HEK293 (cell line): Measurements from ENCODE around the gene DAAM2.

Experiments
- CTCF ChIA-PET: fragments of 350-600 bp; formaldehyde crosslinking; extraction: SDS; loops from one replicate; lab custom pipeline; 2021; ENCODE audit warnings: antibody characterized with exemption; lab: Yijun Ruan, JAX
- POLR2A ChIA-PET: fragments of 300-600 bp; formaldehyde crosslinking; extraction: SDS; loops from one replicate; lab custom pipeline; 2020; ENCODE audit warnings: antibody characterized with exemption, inconsistent platforms; lab: Yijun Ruan, JAX
- H3K27ac ChIP-seq: fragments of 200-500 bp; sonication (Bioruptor generic); 2 replicates; pipeline ENCODE4 v1.5.1; 2014; ENCODE audit warnings: low read depth, low read length, control low read depth, inconsistent platforms; ENCODE audit errors: extremely low read depth
- H3K36me3 ChIP-seq, 2 experiments: fragments of 200-500 bp in 1 of 2; sonication (Bioruptor generic) in 1 of 2; 1 replicate in 1 of 2; 2 replicates in 1 of 2; pipeline ENCODE4 v1.5.1; 2014 to 2017; ENCODE audit warnings: inconsistent platforms in 2 of 2, low read length in 2 of 2; ENCODE audit not compliant: control insufficient read depth in 2 of 2, insufficient read depth in 1 of 2
- H3K4me1 ChIP-seq: fragments of 200-500 bp; sonication (Bioruptor generic); 2 replicates; pipeline ENCODE4 v1.5.1; 2014; ENCODE audit warnings: mild to moderate bottlenecking, low read length, inconsistent platforms; ENCODE audit not compliant: control insufficient read depth, insufficient read depth
- H3K4me3 ChIP-seq: 2 replicates; pipeline ENCODE4 v1.5.1; 2011; ENCODE audit warnings: low read depth, mild to moderate bottlenecking, control low read depth, low read length, moderate library complexity
- H3K9me3 ChIP-seq: fragments of 200-500 bp; sonication (Bioruptor generic); 2 replicates; pipeline ENCODE4 v1.5.1; 2014; ENCODE audit warnings: low read depth, low read length, inconsistent platforms; ENCODE audit not compliant: control insufficient read depth, insufficient read depth
- AEBP2 ChIP-seq: fragments of 450-650 bp; formaldehyde crosslinking; IDR thresholded peaks from 2 replicates; pipeline ENCODE4 v1.5.1; 2016; ENCODE audit warnings: missing biosample characterization, missing genetic modification characterization, borderline replicate concordance
- GFI1B ChIP-seq: fragments of 450-650 bp; formaldehyde crosslinking; IDR thresholded peaks from 2 replicates; pipeline ENCODE4 v1.5.1; 2016; ENCODE audit warnings: missing biosample characterization, missing genetic modification characterization
- GLIS2 ChIP-seq: fragments of 450-650 bp; formaldehyde crosslinking; IDR thresholded peaks from 2 replicates; pipeline ENCODE4 v1.5.1; 2016; ENCODE audit warnings: missing biosample characterization, missing genetic modification characterization
- KLF1 ChIP-seq: fragments of 450-650 bp; formaldehyde crosslinking; IDR thresholded peaks from 2 replicates; pipeline ENCODE4 v1.5.1; 2016; ENCODE audit warnings: missing biosample characterization, missing genetic modification characterization
- PRDM2 ChIP-seq: fragments of 450-650 bp; formaldehyde crosslinking; IDR thresholded peaks from 2 replicates; pipeline ENCODE4 v1.5.1; 2016; ENCODE audit warnings: missing biosample characterization, missing genetic modification characterization, borderline replicate concordance
- ZBTB48 ChIP-seq: fragments of 450-650 bp; formaldehyde crosslinking; IDR thresholded peaks from 2 replicates; pipeline ENCODE4 v1.5.1; 2016; ENCODE audit warnings: missing biosample characterization, missing genetic modification characterization
- ZFP3 ChIP-seq: fragments of 450-650 bp; formaldehyde crosslinking; IDR thresholded peaks from 2 replicates; pipeline ENCODE4 v1.5.1; 2016; ENCODE audit warnings: low read depth, missing biosample characterization, missing genetic modification characterization
- ZFP37 ChIP-seq: fragments of 450-650 bp; formaldehyde crosslinking; IDR thresholded peaks from 2 replicates; pipeline ENCODE4 v1.5.1; 2016; ENCODE audit warnings: missing biosample characterization, missing genetic modification characterization
- ZNF133 ChIP-seq: fragments of 450-650 bp; formaldehyde crosslinking; IDR thresholded peaks from 2 replicates; pipeline ENCODE4 v1.5.1; 2016; ENCODE audit warnings: missing biosample characterization, missing genetic modification characterization
- ZNF138 ChIP-seq: fragments of 450-650 bp; formaldehyde crosslinking; IDR thresholded peaks from 2 replicates; pipeline ENCODE4 v1.5.1; 2016; ENCODE audit warnings: missing biosample characterization, missing genetic modification characterization, borderline replicate concordance
- ZNF184 ChIP-seq: fragments of 450-650 bp; IDR thresholded peaks from 2 replicates; pipeline ENCODE4 v1.5.1; 2018; ENCODE audit warnings: missing biosample characterization, mild to moderate bottlenecking, missing genetic modification characterization
- ZNF280D ChIP-seq: fragments of 450-650 bp; formaldehyde crosslinking; IDR thresholded peaks from 2 replicates; pipeline ENCODE4 v1.5.1; 2016; ENCODE audit warnings: missing biosample characterization, missing genetic modification characterization
- ZNF354C ChIP-seq: fragments of 450-650 bp; formaldehyde crosslinking; IDR thresholded peaks from 2 replicates; pipeline ENCODE4 v1.5.1; 2016; ENCODE audit warnings: missing biosample characterization, missing genetic modification characterization, low read depth, borderline replicate concordance
- TF ChIP-seq, protein P1 (sequence below): fragments of 450-650 bp; formaldehyde crosslinking; IDR thresholded peaks from 2 replicates; pipeline ENCODE4 v1.5.1; 2016; ENCODE audit warnings: missing biosample characterization, missing genetic modification characterization

The DAAM2 gene

DNA sequence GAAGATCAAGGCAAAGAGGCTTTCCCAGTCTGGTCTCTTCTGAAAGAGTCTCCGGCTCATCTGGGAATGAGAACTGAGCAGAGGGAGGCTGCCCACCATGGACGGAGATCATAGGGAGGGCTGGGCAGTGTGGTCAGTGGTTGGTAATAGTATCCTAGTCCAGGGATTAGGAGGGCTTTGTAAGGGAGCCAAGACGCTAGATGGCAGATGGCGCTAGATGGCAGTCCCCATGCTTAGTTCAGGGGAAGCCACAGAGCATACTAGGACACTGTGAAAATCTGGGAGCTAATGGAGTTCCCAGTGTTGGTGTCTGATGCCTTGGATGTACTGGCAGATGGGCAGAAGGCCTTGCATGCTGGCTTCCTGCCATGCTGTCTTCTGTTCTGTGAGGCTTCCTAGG lies 21.7 kb upstream of the DAAM2 start (continued):
- TF ChIP-seq ZNF280D, result no peak
- no peak for TF ChIP-seq ZNF184
- TF ChIP-seq, all 188 proteins: peak for 0

GRCh38 chr6:39772559-39773273 lies 19.5 kb upstream of the DAAM2 start:
- H3K27ac ChIP-seq, result no peak overlapping the region
- CTCF ChIA-PET, result no interaction called here
- no peaks in the 10 kb centered on the region for H3K36me3 ChIP-seq
- TF ChIP-seq ZNF354C (tag by site-specific recombination) (no peak), ZNF138 (tag by site-specific recombination) (no peak), KLF1 (tag by site-specific recombination) (no peak), PRDM2 (tag by site-specific recombination) (no peak), ZFP3 (tag by site-specific recombination) (no peak), GLIS2 (tag by site-specific recombination) (no peak), ZBTB48 (tag by site-specific recombination) (no peak), GFI1B (tag by site-specific recombination) (no peak), ZFP37 (tag by site-specific recombination) (no peak), ZNF133 (tag by site-specific recombination) (no peak), AEBP2 (no peak)
- TF ChIP-seq, protein P1, sequence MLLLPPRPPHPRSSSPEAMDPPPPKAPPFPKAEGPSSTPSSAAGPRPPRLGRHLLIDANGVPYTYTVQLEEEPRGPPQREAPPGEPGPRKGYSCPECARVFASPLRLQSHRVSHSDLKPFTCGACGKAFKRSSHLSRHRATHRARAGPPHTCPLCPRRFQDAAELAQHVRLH (tag by site-specific recombination), result no peak
- H3K4me1 ChIP-seq, result peaks cover 2% of the 10 kb centered on the region; the same call in 1 of the 2 replicates
- POLR2A ChIA-PET, result no interaction called here
- H3K4me3 ChIP-seq, result no peak overlapping the region
- H3K9me3 ChIP-seq, result no peaks in the 10 kb centered on the region
